Activated naive CD8-positive, alpha-beta T cell treated with anti-CD3 and anti-CD28 coated beads, Interleukin-2, amount 50 U/mL, for 24 hours (primary cell): ENCODE measurements around the gene RBBP4.
A peak's percentile ranks its signal among the peaks of the same experiment; 100 is the strongest.
"Not testable (repeated sequence)": the region's sequence is repeated elsewhere in the genome, so short reads cannot be mapped to it uniquely, and the experiment has no call there.

ENCODE experiments used
- ATAC-seq: fragments of 150-1000 bp; cut with Tn5 transposase; one replicate; pipeline ENCODE4 v1.10.0; 2021
- DNase-seq: peaks from one replicate; pipeline ENCODE4 v3.0.0; 2021
- H3K27ac Mint-ChIP-seq: one replicate; pipeline ENCODE4 v1.8.0; 2021; ENCODE audit warnings: mild to moderate bottlenecking, mixed read lengths
- H3K27me3 Mint-ChIP-seq: one replicate; pipeline ENCODE4 v1.8.0; 2021; ENCODE audit warnings: mixed read lengths
- H3K36me3 Mint-ChIP-seq: one replicate; pipeline ENCODE4 v1.8.0; 2021; ENCODE audit warnings: low read depth, mixed read lengths
- H3K4me1 Mint-ChIP-seq: one replicate; pipeline ENCODE4 v1.8.0; 2021; ENCODE audit warnings: mixed read lengths
- H3K4me3 Mint-ChIP-seq: one replicate; pipeline ENCODE4 v1.8.0; 2021; ENCODE audit warnings: mild to moderate bottlenecking, moderate library complexity, mixed read lengths
- H3K9me3 Mint-ChIP-seq: one replicate; pipeline ENCODE4 v1.8.0; 2021; ENCODE audit warnings: mixed read lengths

RBBP4 gene

GRCh38 chr1:32696041-32696440 is 45.0 kb downstream of the RBBP4 start:
- Mint-ChIP-seq H3K36me3 (no peaks in the 10 kb centered on the region), H3K4me1 (no peaks in the 10 kb centered on the region), H3K27ac (no peak overlapping the region), H3K9me3 (no peaks in the 10 kb centered on the region), H3K27me3 (peaks cover 5% of the 10 kb centered on the region), H3K4me3 (no peak overlapping the region)
- DNase-seq (no peak), ATAC-seq (no peak)

GRCh38 chr1:32696996-32697395 is 46.0 kb downstream of the RBBP4 start:
- H3K4me1 Mint-ChIP-seq, H3K4me3 Mint-ChIP-seq, H3K9me3 Mint-ChIP-seq, H3K27ac Mint-ChIP-seq, ATAC-seq, H3K36me3 Mint-ChIP-seq, DNase-seq: not testable (repeated sequence)
- peaks cover 12% of the 10 kb centered on the region for H3K27me3 Mint-ChIP-seq

GRCh38 chr1:32701421-32701911 is 50.5 kb downstream of the RBBP4 start:
- no peak for ATAC-seq
- Mint-ChIP-seq H3K9me3 (no peaks in the 10 kb centered on the region), H3K27ac (no peak overlapping the region), H3K4me3 (no peak overlapping the region), H3K36me3 (no peaks in the 10 kb centered on the region), H3K27me3 (peaks cover 32% of the 10 kb centered on the region), H3K4me1 (peaks cover 11% of the 10 kb centered on the region)
- no peak for DNase-seq

GRCh38 chr1:32701951-32702598 is 51.1 kb downstream of the RBBP4 start:
- Mint-ChIP-seq H3K27me3 (peaks cover 32% of the 10 kb centered on the region), H3K36me3 (no peaks in the 10 kb centered on the region), H3K4me1 (peaks cover 11% of the 10 kb centered on the region), H3K9me3 (no peaks in the 10 kb centered on the region), H3K27ac (no peak overlapping the region), H3K4me3 (peak overlapping the region; percentile 42)
- DNase-seq (no peak), ATAC-seq (no peak)

- peak within 1 kb of the TSS; percentile 42 for H3K4me3 Mint-ChIP-seq
- H3K27me3 Mint-ChIP-seq: peaks cover 32% of the 10 kb centered on the region
- ATAC-seq (peak; percentile 37), DNase-seq (peak; percentile 22)
- no peaks in the 10 kb centered on the region for H3K9me3 Mint-ChIP-seq
- no peaks in the 10 kb centered on the region for H3K36me3 Mint-ChIP-seq
- H3K27ac Mint-ChIP-seq: no peak within 1 kb of the TSS
- peaks cover 11% of the 10 kb centered on the region for H3K4me1 Mint-ChIP-seq
Observed at GRCh38 chr1:32702599-32703478, 51.8 kb downstream of the RBBP4 start, which contains the start of gene SYNC. Gene SYNC, minus strand, starts transcription at chr1:32702770. Its CDS starts 110 bp downstream, at chr1:32702660.

GRCh38 chr1:32703479-32704291 is 52.7 kb downstream of the RBBP4 start:
- Mint-ChIP-seq H3K27me3 (peaks cover 32% of the 10 kb centered on the region), H3K27ac (no peak overlapping the region), H3K9me3 (no peaks in the 10 kb centered on the region), H3K4me1 (peaks cover 11% of the 10 kb centered on the region), H3K36me3 (no peaks in the 10 kb centered on the region), H3K4me3 (peak overlapping the region; percentile 12)
- DNase-seq (no peak), ATAC-seq (no peak)

- H3K9me3 Mint-ChIP-seq: no peaks in the 10 kb centered on the region
- H3K27ac Mint-ChIP-seq: no peak overlapping the region
- H3K4me3 Mint-ChIP-seq: no peak overlapping the region
Observed at GRCh38 chr1:32705516-32705915, 54.5 kb downstream of the RBBP4 start.

GRCh38 chr1:32706491-32706890 is 55.5 kb downstream of the RBBP4 start:
- Mint-ChIP-seq H3K4me3 (no peak overlapping the region), H3K4me1 (peaks cover 11% of the 10 kb centered on the region), H3K36me3 (no peaks in the 10 kb centered on the region), H3K9me3 (no peaks in the 10 kb centered on the region), H3K27ac (no peak overlapping the region), H3K27me3 (peaks cover 28% of the 10 kb centered on the region)
- no peak for ATAC-seq
- DNase-seq: no peak

More at GRCh38 chr1:32705516-32705915, 54.5 kb downstream of the RBBP4 start:
- H3K27me3 Mint-ChIP-seq: peaks cover 31% of the 10 kb centered on the region
- H3K36me3 Mint-ChIP-seq: no peaks in the 10 kb centered on the region
- peaks cover 11% of the 10 kb centered on the region for H3K4me1 Mint-ChIP-seq
- DNase-seq (no peak), ATAC-seq (no peak)

GRCh38 chr1:32709075-32709474 is 58.1 kb downstream of the RBBP4 start:
- no peak overlapping the region for H3K4me3 Mint-ChIP-seq
- no peaks in the 10 kb centered on the region for H3K9me3 Mint-ChIP-seq
- no peak for DNase-seq
- no peaks in the 10 kb centered on the region for H3K36me3 Mint-ChIP-seq
- H3K27me3 Mint-ChIP-seq: peaks cover 12% of the 10 kb centered on the region
- H3K27ac Mint-ChIP-seq: no peak overlapping the region
- ATAC-seq: no peak
- H3K4me1 Mint-ChIP-seq: peaks cover 4% of the 10 kb centered on the region

- H3K4me1 Mint-ChIP-seq: peaks cover 4% of the 10 kb centered on the region
- no peak overlapping the region for H3K4me3 Mint-ChIP-seq
Observed at GRCh38 chr1:32709476-32709875, 58.5 kb downstream of the RBBP4 start.

GRCh38 chr1:32711221-32711620 is 60.2 kb downstream of the RBBP4 start:
- H3K36me3 Mint-ChIP-seq, ATAC-seq, H3K27ac Mint-ChIP-seq, H3K4me3 Mint-ChIP-seq, H3K9me3 Mint-ChIP-seq, H3K4me1 Mint-ChIP-seq, DNase-seq, H3K27me3 Mint-ChIP-seq: not testable (repeated sequence)

More at GRCh38 chr1:32709476-32709875, 58.5 kb downstream of the RBBP4 start:
- Mint-ChIP-seq H3K27ac (no peak overlapping the region), H3K9me3 (no peaks in the 10 kb centered on the region), H3K36me3 (no peaks in the 10 kb centered on the region), H3K27me3 (peaks cover 8% of the 10 kb centered on the region)
- DNase-seq: no peak
- ATAC-seq: no peak

- Mint-ChIP-seq H3K4me1 (peaks cover 8% of the 10 kb centered on the region), H3K9me3 (no peaks in the 10 kb centered on the region), H3K27me3 (peaks cover 4% of the 10 kb centered on the region), H3K27ac (no peak overlapping the region), H3K36me3 (no peaks in the 10 kb centered on the region), H3K4me3 (peak overlapping the region; percentile 1)
- DNase-seq: no peak
- no peak for ATAC-seq
Observed at GRCh38 chr1:32713081-32713480, 62.1 kb downstream of the RBBP4 start.

- Mint-ChIP-seq H3K27me3 (no peaks in the 10 kb centered on the region), H3K9me3 (no peaks in the 10 kb centered on the region), H3K36me3 (no peaks in the 10 kb centered on the region), H3K27ac (no peak overlapping the region), H3K4me3 (no peak overlapping the region), H3K4me1 (peaks cover 8% of the 10 kb centered on the region)
- DNase-seq (no peak), ATAC-seq (no peak)
Observed at GRCh38 chr1:32714277-32714676, 63.3 kb downstream of the RBBP4 start.

GRCh38 chr1:32715901-32716311 is 64.9 kb downstream of the RBBP4 start:
- Mint-ChIP-seq H3K4me1 (peaks cover 8% of the 10 kb centered on the region), H3K27me3 (no peaks in the 10 kb centered on the region), H3K27ac (no peak overlapping the region), H3K9me3 (no peaks in the 10 kb centered on the region), H3K36me3 (no peaks in the 10 kb centered on the region), H3K4me3 (no peak overlapping the region)
- ATAC-seq: no peak
- no peak for DNase-seq
